HepG2 (cell line): Measurements from ENCODE around the gene INTS7. TPM values are rescaled to one million over a fixed set of nuclear protein-coding genes. Genes with fewer than 3 reads are reported as not detected.
A peak's percentile ranks its signal among the peaks of the same experiment; 100 is the strongest.

ENCODE experiments used
- ATAC-seq: fragments of 200-7000 bp; cut with Tn5 transposase; 3 replicates; pipeline ENCODE4 v1.9.1; 2020; ENCODE audit warnings: mild to moderate bottlenecking, moderate library complexity
- BruUV-seq: library from RNA; stranded (reverse); fragments of 400-500 nt; replicated peaks from 2 replicates; lab custom pipeline; 2021; lab: Mats Ljungman, UMichigan
- CTCF ChIA-PET: fragments of 300-600 bp; formaldehyde crosslinking; extraction: SDS; loops from one replicate; lab custom pipeline; 2021; ENCODE audit warnings: low total read pairs, inconsistent platforms, low intra/inter-chr PET ratio; lab: Yijun Ruan, JAX
- POLR2A ChIA-PET: fragments of 350-600 bp; sonication (Branson Sonifier 250); formaldehyde crosslinking; loops from one replicate; lab custom pipeline; 2020; ENCODE audit warnings: antibody characterized with exemption, inconsistent platforms; lab: Yijun Ruan, JAX
- DNase-seq: peaks from one replicate; pipeline ENCODE4 v3.0.0-alpha.2; 2015; ENCODE audit warnings: low spot score
- FAIRE-seq: peaks from 3 replicates; lab custom pipeline; 2011; peaks lifted over from hg19 to GRCh38; lab: Jason Lieb, UNC
- H2AFZ ChIP-seq: one replicate; pipeline ENCODE4 v1.6.1; 2011; ENCODE audit warnings: low read length, inconsistent platforms
- H3K27ac ChIP-seq: fragments of 300-600 bp; 3 replicates; pipeline ENCODE4 v1.8.0; 2011; ENCODE audit warnings: mixed run types, mild to moderate bottlenecking, mixed read lengths, low read length, inconsistent platforms; ENCODE audit not compliant: insufficient read depth; ENCODE audit errors: extremely low read length
- H3K27me3 ChIP-seq, 2 experiments: fragments of 200-600 bp in 1 of 2; 2 replicates in 1 of 2; 3 replicates in 1 of 2; pipeline versions ENCODE4 v1.6.0 to v1.8.0; 2011; ENCODE audit warnings: low read length in 2 of 2, mild to moderate bottlenecking in 2 of 2, moderate library complexity in 2 of 2, inconsistent platforms in 1 of 2; ENCODE audit not compliant: insufficient read depth in 2 of 2, control insufficient read depth in 1 of 2
- H3K36me3 ChIP-seq, 2 experiments: fragments of 200-600 bp in 1 of 2; replicated peaks in 1 of 2; 2 replicates in 1 of 2; 3 replicates in 1 of 2; pipeline versions ENCODE4 v1.5.1 to v1.8.0; 2011; ENCODE audit warnings: low read length in 2 of 2, inconsistent platforms in 1 of 2; ENCODE audit not compliant: insufficient read depth in 2 of 2, control insufficient read depth in 1 of 2
- H3K4me1 ChIP-seq: 2 replicates; pipeline ENCODE4 v1.5.1; 2012; ENCODE audit warnings: low read length, inconsistent platforms; ENCODE audit not compliant: insufficient read depth
- H3K4me2 ChIP-seq: 2 replicates; pipeline ENCODE4 v1.6.0; 2011; ENCODE audit warnings: low read depth, low read length, inconsistent platforms
- H3K4me3 ChIP-seq, 3 experiments: fragments of 200-600 bp in 1 of 3; sonication (generic), shearing (Covaris generic) in 1 of 3; replicated peaks in 1 of 3; 2 replicates each; pipeline ENCODE4 v1.5.1; 2011 to 2016; ENCODE audit warnings: low read length in 3 of 3, inconsistent platforms in 2 of 3, low read depth in 2 of 3, mild to moderate bottlenecking in 2 of 3, control low read depth in 1 of 3, mixed read lengths in 1 of 3; ENCODE audit not compliant: insufficient read depth in 1 of 3
- H3K79me2 ChIP-seq: one replicate; pipeline ENCODE4 v1.6.1; 2011; ENCODE audit warnings: low read length, inconsistent platforms; ENCODE audit not compliant: insufficient read depth
- H3K9ac ChIP-seq: 2 replicates; pipeline ENCODE4 v1.6.0; 2011; ENCODE audit warnings: mild to moderate bottlenecking, low read depth, low read length, inconsistent platforms; ENCODE audit not compliant: insufficient read depth
- H3K9me3 ChIP-seq: 2 replicates; pipeline ENCODE4 v1.5.1; 2012; ENCODE audit warnings: mild to moderate bottlenecking, low read length
- H4K20me1 ChIP-seq: 2 replicates; pipeline ENCODE4 v1.6.0; 2011; ENCODE audit warnings: inconsistent platforms, mild to moderate bottlenecking, low read length, moderate library complexity; ENCODE audit not compliant: insufficient read depth
- ARID2 ChIP-seq: sonication (generic); formaldehyde crosslinking; IDR thresholded peaks from 2 replicates; pipeline ENCODE4 v1.8.1; 2022; ENCODE audit warnings: mild to moderate bottlenecking, missing genetic modification reagents, borderline replicate concordance
- ARID4A ChIP-seq: sonication (generic); formaldehyde crosslinking; IDR thresholded peaks from 2 replicates; pipeline ENCODE4 v1.5.0; 2020; ENCODE audit warnings: mild to moderate bottlenecking, missing genetic modification reagents, borderline replicate concordance
- CBX1 ChIP-seq: IDR thresholded peaks from one replicate; pipeline ENCODE4 v1.6.1; 2016; ENCODE audit warnings: antibody characterized with exemption, low read depth
- GMEB1 ChIP-seq: sonication (generic); formaldehyde crosslinking; IDR thresholded peaks from 2 replicates; pipeline ENCODE4 v1.5.1; 2020; ENCODE audit warnings: missing genetic modification reagents, mild to moderate bottlenecking, borderline replicate concordance
- MED8 ChIP-seq: sonication (generic); formaldehyde crosslinking; IDR thresholded peaks from 2 replicates; pipeline ENCODE4 v1.8.1; 2023; ENCODE audit warnings: mild to moderate bottlenecking, missing genetic modification reagents; ENCODE audit not compliant: insufficient replicate concordance
- PHF5A ChIP-seq: IDR thresholded peaks from one replicate; pipeline ENCODE4 v1.6.1; 2018; ENCODE audit warnings: low read depth, missing genetic modification reagents; ENCODE audit not compliant: unreplicated experiment
- RFXANK ChIP-seq: IDR thresholded peaks from 2 replicates; pipeline ENCODE4 v1.6.1; 2016
- SKIL ChIP-seq: sonication (generic); formaldehyde crosslinking; IDR thresholded peaks from 2 replicates; pipeline ENCODE4 v1.8.0; 2022; ENCODE audit warnings: missing genetic modification reagents, mild to moderate bottlenecking, moderate library complexity, borderline replicate concordance
- TBL1XR1 ChIP-seq: fragments of 150-350 bp; IDR thresholded peaks from 2 replicates; pipeline ENCODE4 v1.6.1; 2014; ENCODE audit warnings: borderline replicate concordance, low read length; ENCODE audit not compliant: partially characterized antibody
- ZBTB33 ChIP-seq: sonication (generic); formaldehyde crosslinking; IDR thresholded peaks from 2 replicates; pipeline ENCODE4 v1.4.0; 2020; ENCODE audit warnings: missing genetic modification reagents
- ZNF12 ChIP-seq: sonication (generic); formaldehyde crosslinking; IDR thresholded peaks from 2 replicates; pipeline ENCODE4 v1.5.0; 2020; ENCODE audit warnings: missing genetic modification reagents
- ZNF207 ChIP-seq: fragments of 450-650 bp; IDR thresholded peaks from 2 replicates; pipeline ENCODE4 v1.6.1; 2016; ENCODE audit warnings: antibody characterized with exemption, borderline replicate concordance
- ZNF430 ChIP-seq: sonication (generic); formaldehyde crosslinking; IDR thresholded peaks from 2 replicates; pipeline ENCODE4 v1.9.0; 2021; ENCODE audit warnings: mild to moderate bottlenecking, missing genetic modification reagents
- ZNF446 ChIP-seq: sonication (generic); formaldehyde crosslinking; IDR thresholded peaks from 2 replicates; pipeline ENCODE4 v1.5.0; 2020; ENCODE audit warnings: mild to moderate bottlenecking, missing genetic modification reagents
- WGBS: methylation state at CpG from one replicate; pipeline ENCODE4 v1.1.6; 2017; ENCODE audit warnings: low lambda C conversion rate; 5-methylcytosine and 5-hydroxymethylcytosine counted together
- in situ Hi-C: cut with HindIII; loops from 2 replicates; pipeline ENCODE4 v1.10.0; 2017; ENCODE audit warnings: low pct_unique_long_range_greater_than_20kb; ENCODE audit not compliant: extremely low pct_ligation_motif_present
- intact Hi-C: fragments of 100-400 bp; cut with micrococcal nuclease; formaldehyde crosslinking; loops from one replicate; pipeline ENCODE4 v1.10.0; 2022; ENCODE audit not compliant: unreplicated experiment
- polyA plus RNA-seq, 8 experiments: library from polyadenylated mRNA; depleted of rRNA in 3 of 8; stranded (reverse) in 7 of 8; unstranded in 1 of 8; fragments of >200 nt; fragmentation: Illumina TruSeq in 4 of 8; extraction: Trizol in 4 of 8; gene quantifications; 2 replicates each; pipeline versions ENCODE4 v1.2.1 to v1.2.3, GENCODE V29; 2011 to 2016; ENCODE audit warnings: low read depth in 4 of 8, missing spikeins in 1 of 8, mixed read lengths in 1 of 8; ENCODE audit not compliant: insufficient read depth in 1 of 8
- total RNA-seq, 5 experiments: library from RNA; depleted of rRNA; stranded (reverse); fragments of >200 nt; fragmentation: Illumina TruSeq; extraction: Trizol; gene quantifications; 2 replicates each; pipeline ENCODE4 v1.2.3, GENCODE V29; 2016; ENCODE audit warnings: low read depth in 1 of 5

Gene INTS7
- total and polyA plus RNA-seq, 2 of the 13 experiments (the other 11 are each of a cell fraction or from before 2014, with no cell fraction given), result 18.3 to 22.4 TPM

- in situ Hi-C loops, result no loop called here
- H3K4me2 ChIP-seq, result no peak overlapping the region
- ChIA-PET CTCF (no interaction called here), POLR2A (no interaction called here)
- H3K79me2 ChIP-seq, result no peaks in the 10 kb centered on the region
- no peaks in the 10 kb centered on the region for H3K27me3 ChIP-seq
- FAIRE-seq, result no peak
- H3K36me3 ChIP-seq, result no peaks in the 10 kb centered on the region
- intact Hi-C loops, result no loop called here
- H4K20me1 ChIP-seq, result no peaks in the 10 kb centered on the region
- WGBS, result no CpG with 5 or more reads among the region's 4 CpGs
- peaks cover 11% of the 10 kb centered on the region; the same call in 1 of the 2 replicates for H3K9me3 ChIP-seq
- H2AFZ ChIP-seq, result no peak overlapping the region
- no TSS peak for BruUV-seq
- peak; percentile 24; the same call in 2 of the 3 replicates for ATAC-seq
- no peak overlapping the region for H3K9ac ChIP-seq
- no peak for DNase-seq
- no peak overlapping the region for H3K4me3 ChIP-seq
- no peak overlapping the region for H3K27ac ChIP-seq
- H3K4me1 ChIP-seq, result peaks cover 12% of the 10 kb centered on the region
- no peak for TF ChIP-seq ARID2
- no peak for TF ChIP-seq ZNF446
- no peak for TF ChIP-seq ZNF430 (CRISPR knock-in tag)
- no peak for TF ChIP-seq CBX1
- TF ChIP-seq GMEB1, result no peak
- no peak for TF ChIP-seq ZNF207
- TF ChIP-seq ZBTB33, result no peak
- no peak for TF ChIP-seq PHF5A
- TF ChIP-seq SKIL (CRISPR knock-in tag), result no peak
- TF ChIP-seq MED8, result no peak
- no peak for TF ChIP-seq ZNF12 (CRISPR knock-in tag)
- TF ChIP-seq ARID4A, result no peak
- no peak for TF ChIP-seq TBL1XR1
- no peak for TF ChIP-seq RFXANK (CRISPR knock-in tag)
Measured at GRCh38 chr1:211902624-211903291, 132.6 kb downstream of the INTS7 start.
